Limb (tissue), 2 donors: ENCODE measurements around the gene GNA12.

Source experiments
- DNase-seq, 2 donors: peaks; one replicate each; pipeline ENCODE4 v3.0.0-alpha.2; 2016; ENCODE audit errors: extremely low spot score in 2 of 2

GNA12 gene

DNA sequence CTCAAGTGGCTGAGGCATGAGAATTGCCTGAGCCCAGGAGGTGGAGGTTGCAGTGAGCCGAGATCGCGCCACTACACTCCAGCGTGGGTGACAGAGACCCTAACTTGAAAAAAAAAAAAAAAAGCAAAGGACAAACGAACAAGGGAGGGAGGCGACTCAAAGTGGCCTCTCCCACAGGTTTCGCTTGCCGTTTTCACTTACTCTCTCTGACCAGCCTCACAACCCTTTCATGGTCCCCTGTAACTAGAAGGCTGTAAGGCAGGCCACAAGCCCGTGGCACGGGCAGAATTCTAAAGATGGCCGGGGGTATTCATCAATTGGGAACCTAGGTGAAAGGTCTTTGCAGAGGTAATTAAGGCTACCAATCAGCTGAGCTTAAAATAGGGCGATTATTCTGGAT lies 25.5 kb downstream of the GNA12 start:
- no peak for DNase-seq

DNA sequence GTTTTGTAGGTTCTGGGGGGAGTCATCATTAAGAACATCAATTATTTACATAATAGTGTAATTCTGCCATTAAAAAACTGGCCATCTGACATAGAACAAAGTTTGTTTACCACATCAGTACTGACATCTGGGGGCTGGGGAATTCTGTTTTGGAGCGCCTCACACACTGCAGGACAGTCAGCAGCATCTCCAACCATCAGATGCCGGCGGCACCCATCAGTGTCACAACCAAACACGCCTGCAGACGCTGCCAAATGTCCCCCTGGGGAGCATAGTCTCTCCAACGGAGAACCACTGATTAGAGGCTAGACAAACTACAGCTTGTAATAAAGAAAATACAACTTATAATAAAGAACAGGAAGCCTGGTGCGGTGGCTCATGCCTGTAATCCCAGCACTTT lies 26.0 kb downstream of the GNA12 start:
- DNase-seq = no peak

- no peak for DNase-seq
Measured at GRCh38 chr7:2817456-2817855, 26.7 kb downstream of the GNA12 start.

DNA sequence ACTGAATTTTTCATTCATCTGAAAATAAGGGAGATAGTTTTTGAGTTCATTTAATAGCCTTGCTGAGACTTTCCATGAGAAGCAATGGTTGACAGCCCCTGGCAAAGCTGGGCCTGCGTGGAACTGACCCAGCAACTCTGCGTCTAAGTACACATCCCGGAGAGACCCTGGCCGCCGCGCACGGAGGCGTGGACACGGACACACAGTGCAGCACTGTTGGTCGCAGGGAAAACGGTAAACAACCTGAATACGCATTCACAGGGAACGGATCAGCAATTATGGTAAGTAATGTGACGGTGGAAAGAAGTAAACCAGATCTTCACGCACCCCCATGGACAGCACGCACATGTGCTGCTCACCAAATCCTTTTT lies 28.2 kb downstream of the GNA12 start:
- no peak for DNase-seq

DNA sequence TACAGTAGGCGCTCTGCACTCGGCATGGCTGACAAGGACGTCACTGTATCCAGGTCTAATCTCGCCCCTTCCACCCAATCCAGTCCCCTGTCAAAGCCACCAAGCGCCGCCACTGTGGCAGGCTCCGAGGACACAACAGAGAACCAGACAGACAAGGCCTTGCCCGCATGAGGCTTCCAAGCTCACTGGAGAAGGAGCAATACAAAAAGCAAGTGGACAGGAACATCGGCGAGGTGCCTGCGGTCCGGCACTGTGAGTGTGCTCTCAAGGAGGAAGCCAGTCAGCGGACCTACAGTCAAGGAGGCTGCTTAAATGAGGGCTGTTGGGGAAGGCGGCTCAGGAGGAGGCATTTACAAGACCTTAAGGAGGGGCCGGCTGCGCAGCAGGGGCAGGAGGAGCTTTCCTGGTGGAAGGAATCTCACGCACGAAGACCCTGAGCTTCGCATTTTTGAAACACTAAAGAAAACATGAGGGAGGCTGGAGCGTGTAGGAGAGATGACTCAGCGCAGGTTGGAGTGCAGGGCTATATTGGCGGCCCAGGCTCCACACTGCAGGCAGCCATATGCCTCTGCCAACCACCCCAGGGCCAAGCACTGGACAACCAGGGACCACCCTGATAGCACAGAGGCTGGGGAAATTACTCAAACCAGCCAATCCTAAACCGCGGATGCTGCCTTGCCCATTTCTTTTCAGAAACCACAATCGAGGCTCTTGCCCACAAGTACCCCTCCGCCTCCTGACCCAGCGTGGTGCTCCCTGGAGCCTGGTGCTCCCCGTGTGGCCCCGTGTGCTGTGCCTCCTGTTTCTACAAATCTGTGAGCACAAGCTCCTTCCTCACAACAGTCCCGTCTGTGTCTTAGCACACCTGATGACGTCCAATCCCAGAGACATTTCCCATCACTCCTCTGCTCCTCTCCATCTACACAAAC lies 28.9 kb downstream of the GNA12 start:
- DNase-seq = no peak

- DNase-seq = no peak
Measured at GRCh38 chr7:2814186-2814945, 29.7 kb downstream of the GNA12 start.

DNA sequence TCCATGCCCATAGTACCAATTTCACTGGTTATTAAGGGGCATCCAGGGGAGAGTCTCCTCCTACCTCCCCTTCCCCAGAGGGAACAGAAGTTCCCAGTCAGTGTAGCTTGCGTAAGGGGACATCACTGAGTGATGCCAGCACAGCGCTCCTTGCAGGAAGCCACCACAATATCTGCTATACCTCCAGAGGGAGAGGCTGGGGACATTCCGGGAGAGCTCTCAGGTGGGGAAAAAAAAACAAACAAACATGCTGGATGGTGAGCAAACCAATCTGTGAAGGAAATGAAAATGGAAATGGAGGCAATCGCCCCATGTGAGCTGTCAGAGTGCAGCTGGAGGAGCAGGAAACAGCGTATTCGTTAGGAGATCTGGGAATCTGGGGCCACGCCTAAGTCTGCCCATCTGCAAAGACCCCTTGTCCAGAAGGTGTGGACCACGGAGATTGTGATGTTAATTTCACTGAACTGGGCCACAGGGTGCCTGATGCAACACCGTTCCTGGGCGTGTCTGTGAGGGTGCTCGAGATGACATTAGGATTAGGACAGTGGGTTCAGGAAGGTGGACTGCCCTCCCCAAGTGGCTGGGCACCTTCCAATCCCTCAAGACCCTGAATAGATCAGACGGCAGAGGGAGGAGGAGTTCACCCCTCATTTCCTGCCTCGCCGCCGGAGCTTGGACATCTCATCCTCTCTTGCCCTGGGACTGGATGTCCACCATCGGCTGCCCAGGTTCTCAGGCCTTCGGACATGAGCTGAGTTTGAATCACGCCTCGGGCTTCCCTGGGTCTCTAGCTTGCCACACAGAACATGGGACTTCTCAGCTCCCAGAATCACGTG lies 30.5 kb downstream of the GNA12 start:
- DNase-seq = no peak

DNA sequence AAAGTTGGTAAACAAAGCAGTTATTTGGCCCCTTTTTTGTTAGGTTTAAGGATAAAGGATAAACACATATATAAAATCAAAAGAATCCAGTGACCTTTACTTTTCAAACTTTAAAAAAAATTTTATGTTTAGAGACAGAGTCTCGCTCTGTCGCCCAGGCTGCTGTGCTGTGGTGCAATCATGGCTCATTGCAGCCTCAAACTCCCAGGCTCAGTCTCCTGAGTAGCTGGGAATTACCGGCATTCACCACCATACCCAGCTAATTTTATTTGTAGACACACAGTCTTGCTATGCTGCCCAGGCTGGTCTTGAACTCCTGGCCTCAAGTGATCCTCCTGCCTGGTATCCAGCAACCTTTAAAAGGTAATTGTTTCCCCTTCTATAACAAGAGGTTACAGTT lies 31.3 kb downstream of the GNA12 start:
- DNase-seq = no peak

DNA sequence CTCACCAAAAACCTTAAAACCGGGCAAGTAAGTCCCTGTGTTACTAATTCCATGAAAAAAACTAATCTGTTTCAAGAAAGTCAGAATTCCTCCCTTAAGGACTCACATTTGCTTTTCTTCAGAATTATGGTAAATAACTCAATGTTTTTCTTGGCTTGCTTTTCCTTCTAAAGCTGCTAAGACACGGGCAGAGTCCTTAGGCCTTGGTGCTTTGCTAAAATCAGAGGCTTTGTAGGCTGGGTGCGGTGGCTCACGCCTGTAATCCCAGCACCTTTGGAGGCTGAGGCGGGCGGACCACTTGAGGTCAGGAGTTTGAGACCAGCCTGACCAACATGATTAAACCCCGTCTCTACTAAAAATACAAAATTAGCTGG lies 32.0 kb downstream of the GNA12 start:
- DNase-seq = no peak

GRCh38 chr7:2811476-2812113 lies 32.5 kb downstream of the GNA12 start:
- no peak for DNase-seq

DNA sequence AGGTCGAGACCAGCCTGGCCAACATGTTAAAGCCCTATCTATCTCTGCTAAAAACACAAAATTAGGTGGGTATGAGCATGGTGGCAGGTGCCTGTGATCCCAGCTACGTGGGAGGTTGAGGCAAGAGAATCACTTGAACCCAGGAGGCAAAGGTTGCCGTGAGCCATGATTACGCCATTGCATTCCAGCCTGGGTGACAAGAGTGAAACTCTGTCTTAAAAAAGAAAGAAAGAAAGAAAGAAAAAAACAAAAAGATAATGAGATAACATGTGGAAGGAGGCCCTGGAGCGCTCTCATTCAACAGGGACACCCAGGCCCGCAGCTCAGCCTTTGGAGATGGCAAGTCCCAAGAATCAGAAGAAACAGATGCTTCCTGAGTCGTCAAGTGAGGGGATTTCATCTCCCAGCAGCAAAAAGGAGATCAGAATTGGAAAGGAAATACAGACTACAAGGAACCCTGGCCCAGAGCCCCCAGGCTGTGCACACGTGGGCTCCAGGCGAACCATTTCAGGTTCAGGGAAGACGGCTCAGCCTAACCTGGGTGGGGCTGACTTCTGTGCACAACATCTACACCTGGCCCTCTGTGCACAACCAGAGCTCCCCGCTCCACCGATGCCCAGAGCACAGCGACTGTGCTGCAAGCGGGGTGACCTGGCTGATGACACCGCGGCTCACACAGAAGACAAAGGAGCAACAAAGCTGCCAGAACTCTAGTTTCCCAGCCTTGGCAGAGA lies 33.3 kb downstream of the GNA12 start:
- DNase-seq = no peak

GRCh38 chr7:2809903-2810625 lies 34.0 kb downstream of the GNA12 start:
- DNase-seq = no peak

DNA sequence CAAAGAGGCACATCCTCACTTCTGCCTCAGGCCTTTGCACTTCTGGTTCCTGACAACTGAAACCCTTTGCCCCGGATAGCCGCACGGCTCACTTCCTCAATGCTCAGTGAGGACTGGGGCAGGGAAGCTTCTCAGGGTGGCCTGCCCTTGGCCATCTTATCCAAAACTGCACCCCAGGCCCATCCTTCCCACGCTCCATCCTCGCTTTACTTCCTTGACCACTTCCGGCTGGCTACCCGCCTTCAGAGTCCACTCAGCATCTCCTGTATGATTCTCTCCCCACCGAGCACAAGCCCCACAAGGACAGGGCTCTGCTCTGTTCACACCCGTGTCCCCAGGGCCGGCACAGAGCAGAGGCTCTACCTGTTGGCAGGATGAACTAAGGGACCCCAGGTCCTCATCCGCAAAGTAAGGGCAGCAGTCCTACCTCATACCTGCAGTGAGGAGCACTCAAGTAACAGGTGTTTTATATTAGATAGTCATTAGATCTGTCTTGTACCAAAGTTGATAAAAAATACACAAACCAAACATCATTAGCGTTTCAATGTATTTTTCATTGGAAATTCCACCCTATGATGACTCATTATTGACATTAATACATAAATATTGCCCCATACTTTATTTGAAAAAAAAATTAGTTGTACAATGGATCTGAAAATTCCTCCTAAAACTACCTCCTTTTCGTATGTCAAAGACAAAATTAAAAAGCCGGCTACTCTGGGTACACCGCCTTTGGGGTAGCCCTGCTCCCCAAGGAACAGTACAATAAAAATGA lies 35.0 kb downstream of the GNA12 start:
- no peak for DNase-seq

GRCh38 chr7:2807845-2808772 lies 36.0 kb downstream of the GNA12 start:
- no peak for DNase-seq

DNA sequence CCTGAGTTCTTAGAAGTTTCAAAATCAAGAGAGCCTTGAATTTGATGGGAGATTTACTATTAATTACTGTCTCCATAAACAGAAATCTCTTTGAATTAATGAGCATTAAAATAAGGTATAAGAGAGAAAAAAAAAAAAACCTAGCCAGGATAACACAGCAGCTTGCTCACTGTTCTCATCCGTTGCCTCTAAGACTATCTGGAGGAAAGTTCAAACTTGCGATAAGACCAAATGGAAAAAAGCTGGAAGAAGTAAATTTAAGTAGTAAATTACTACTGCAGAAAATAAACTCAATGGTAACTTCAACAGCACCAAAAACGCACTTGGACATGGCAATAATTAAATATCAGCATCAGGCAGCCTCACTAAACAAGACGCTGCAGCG lies 36.7 kb downstream of the GNA12 start:
- no peak for DNase-seq

DNA sequence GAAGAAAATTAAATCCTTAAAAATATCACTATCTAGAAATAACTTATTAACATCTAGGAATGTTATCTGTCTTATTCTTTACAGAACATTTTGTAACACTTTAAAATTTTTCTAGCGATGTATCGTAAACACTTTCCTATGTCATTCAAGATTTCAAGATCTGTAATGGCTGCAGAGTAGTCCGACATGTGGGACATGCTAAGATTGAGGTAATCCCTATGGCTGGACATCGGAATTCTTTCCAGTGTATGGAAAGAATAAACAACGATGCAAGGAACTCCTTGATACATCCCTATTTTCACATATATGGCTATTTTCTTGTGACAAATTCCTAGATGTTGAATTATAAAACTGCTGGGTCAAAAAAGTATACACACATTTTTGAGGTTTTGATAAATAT lies 37.5 kb downstream of the GNA12 start:
- DNase-seq = no peak

GRCh38 chr7:2805213-2805944 lies 38.7 kb downstream of the GNA12 start:
- no peak for DNase-seq
